Measurements from ENCODE around the gene TEKT1. TPM values are rescaled to one million over a fixed set of nuclear protein-coding genes. Genes with fewer than 3 reads are reported as not detected.
A peak's percentile ranks its signal among the peaks of the same experiment; 100 is the strongest.
"Not testable (repeated sequence)": the region's sequence is repeated elsewhere in the genome, so short reads cannot be mapped to it uniquely, and the experiment has no call there.

TEKT1 gene
- total and polyA plus RNA-seq, 9 of the 15 experiments (the other 6 are each of a cell fraction or from before 2014, with no cell fraction given) = 0.06 TPM; not detected in 8

- 0 out of 6 replicates have a peak, but pooled peaks of 1 of the 3 experiments have one; percentile 35 for TF ChIP-seq CTCF (IDR thresholded peaks at IDR 0.05 in 2 of 3, conservative IDR thresholded peaks at IDR 0.05 in 1 of 3; ENCODE audit: insufficient read depth in 2 of 3, low read depth in 1 of 3, low read length in 3 of 3)
Measured at GRCh38 chr17:6853764-6854442, 22.4 kb upstream of the TEKT1 start (continued).

DNA sequence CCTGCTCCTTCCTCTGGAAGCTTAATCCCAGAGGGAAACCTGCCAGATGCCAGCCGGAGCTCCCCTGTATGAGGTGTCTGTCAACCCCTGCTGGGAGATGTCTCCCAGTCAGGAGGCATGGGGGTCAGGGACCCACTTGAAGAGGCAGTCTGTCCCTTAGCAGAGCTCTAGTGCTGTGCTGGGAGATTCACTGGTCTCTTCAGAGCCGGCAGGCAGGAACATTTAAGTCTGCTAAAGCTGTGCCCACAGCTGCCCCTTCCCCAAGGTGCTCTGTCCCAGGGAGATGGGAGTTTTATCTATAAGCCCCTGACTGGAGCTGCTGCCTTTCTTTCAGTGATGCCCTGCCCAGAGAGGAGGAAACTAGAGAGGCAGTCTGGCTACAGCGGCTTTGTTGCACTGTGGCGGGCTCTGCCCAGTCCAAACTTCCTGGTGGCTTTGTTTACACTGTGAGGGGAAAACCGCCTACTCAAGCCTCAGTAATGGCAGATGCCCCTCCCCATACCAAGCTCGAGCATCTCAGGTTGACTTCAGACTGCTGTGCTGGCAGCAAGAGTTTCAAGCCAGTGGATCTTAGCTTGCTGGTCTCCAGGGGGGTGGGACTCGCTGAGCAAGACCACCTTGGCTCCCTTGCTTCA is 17.1 kb upstream of the TEKT1 start:
- H3K79me2 ChIP-seq (ENCODE audit: control insufficient read depth, insufficient read depth, low read length); H3K4me1 ChIP-seq (replicated peaks in 1 of 2; ENCODE audit: control insufficient read depth in 2 of 2, insufficient read depth in 2 of 2, low read length in 2 of 2); H3K4me2 ChIP-seq (ENCODE audit: insufficient read depth, low read length); FAIRE-seq; H3K9me1 ChIP-seq (ENCODE audit: control insufficient read depth, insufficient read depth, low read length); H3K9ac ChIP-seq (ENCODE audit: insufficient read depth in 1 of 2, low read depth in 2 of 2, low read length in 2 of 2); H3K27ac ChIP-seq (ENCODE audit: extremely low read depth, low read depth, low read length); DNase-seq (ENCODE audit: extremely low read depth in 1 of 4, low spot score in 3 of 4); H3K4me3 ChIP-seq; ATAC-seq; intact Hi-C loops (cut with micrococcal nuclease); POLR2A ChIA-PET; H4K20me1 ChIP-seq (replicated peaks; ENCODE audit: control insufficient read depth, insufficient read depth, low read length); H2AFZ ChIP-seq (ENCODE audit: low read depth, low read length); H3K27me3 ChIP-seq (ENCODE audit: control insufficient read depth in 2 of 2, insufficient read depth in 2 of 2, low read length in 2 of 2); CTCF ChIA-PET (ENCODE audit: low intra/inter-chr PET ratio); H3K9me3 ChIP-seq (replicated peaks; ENCODE audit: control insufficient read depth, insufficient read depth, low read depth, low read length); BruUV-seq (replicated peaks); H3K36me3 ChIP-seq (ENCODE audit: control insufficient read depth, insufficient read depth, low read length): not testable (repeated sequence)
- in situ Hi-C loops (cut with MboI) = loop anchor here (5.0 kb wide), 1 partner anchor 64 kb away; no protein-coding TSS in a partner anchor
- WGBS (ENCODE audit: insufficient coverage, low coverage, missing lambda C conversion rate) = 14% methylated on average over 4 of the region's 7 CpGs
